Measurements from ENCODE around the gene ELMO1. TPM values are rescaled to one million over a fixed set of nuclear protein-coding genes. Genes with fewer than 3 reads are reported as not detected.

The ELMO1 gene
- total and polyA plus RNA-seq, 10 donors = 26.0 to 494 (median 201) TPM

DNA sequence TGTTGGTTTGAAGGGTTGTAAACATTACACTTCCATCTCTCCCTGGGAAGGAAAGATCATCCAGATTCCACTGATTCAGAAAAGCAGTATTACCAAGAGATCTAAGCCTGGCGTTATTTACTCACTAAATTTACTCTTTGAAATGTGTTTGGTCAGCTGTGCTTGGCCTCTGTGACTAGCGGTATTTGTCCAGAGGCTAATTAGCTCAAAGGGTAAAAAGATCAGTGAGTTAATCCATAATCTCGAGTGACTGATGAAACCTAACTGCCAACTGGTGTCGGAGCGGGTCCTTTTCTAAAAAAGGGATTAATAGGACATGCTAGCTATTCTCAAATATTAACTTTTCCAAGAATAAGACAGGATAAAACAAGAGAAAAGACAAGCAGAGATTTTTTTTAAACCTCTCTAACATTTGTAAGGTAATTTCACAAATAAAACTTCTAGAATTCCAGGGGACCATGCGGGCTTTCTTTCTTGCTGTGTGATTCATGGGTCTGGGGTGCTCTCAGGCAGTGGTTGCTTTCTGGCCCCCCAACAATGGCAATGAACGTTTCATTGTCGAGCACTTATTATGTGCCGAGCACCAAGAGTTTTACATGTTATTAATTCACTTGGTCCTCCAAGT is 477.0 kb downstream of the ELMO1 start:
- no peak for TF ChIP-seq POLR2AphosphoS5 (IDR thresholded peaks at IDR 0.05)
- TF ChIP-seq, protein P1, sequence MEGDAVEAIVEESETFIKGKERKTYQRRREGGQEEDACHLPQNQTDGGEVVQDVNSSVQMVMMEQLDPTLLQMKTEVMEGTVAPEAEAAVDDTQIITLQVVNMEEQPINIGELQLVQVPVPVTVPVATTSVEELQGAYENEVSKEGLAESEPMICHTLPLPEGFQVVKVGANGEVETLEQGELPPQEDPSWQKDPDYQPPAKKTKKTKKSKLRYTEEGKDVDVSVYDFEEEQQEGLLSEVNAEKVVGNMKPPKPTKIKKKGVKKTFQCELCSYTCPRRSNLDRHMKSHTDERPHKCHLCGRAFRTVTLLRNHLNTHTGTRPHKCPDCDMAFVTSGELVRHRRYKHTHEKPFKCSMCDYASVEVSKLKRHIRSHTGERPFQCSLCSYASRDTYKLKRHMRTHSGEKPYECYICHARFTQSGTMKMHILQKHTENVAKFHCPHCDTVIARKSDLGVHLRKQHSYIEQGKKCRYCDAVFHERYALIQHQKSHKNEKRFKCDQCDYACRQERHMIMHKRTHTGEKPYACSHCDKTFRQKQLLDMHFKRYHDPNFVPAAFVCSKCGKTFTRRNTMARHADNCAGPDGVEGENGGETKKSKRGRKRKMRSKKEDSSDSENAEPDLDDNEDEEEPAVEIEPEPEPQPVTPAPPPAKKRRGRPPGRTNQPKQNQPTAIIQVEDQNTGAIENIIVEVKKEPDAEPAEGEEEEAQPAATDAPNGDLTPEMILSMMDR (IDR thresholded peaks at IDR 0.05 in 8 of 11, conservative IDR thresholded peaks at IDR 0.05 in 3 of 11) = no peak
- TF ChIP-seq POLR2A (IDR thresholded peaks at IDR 0.05) = no peak
- Histone ChIP-seq H3K36me3 (peaks cover 0 to 28% (median 2%) of the 10 kb centered on the region in 6 donors), H3K9me3 (no peaks in the 10 kb centered on the region), H3K27me3 (replicated peaks in 1 of 7) (no peaks in the 10 kb centered on the region), H3K4me3 (peak overlapping the region in 1 of 8 donors; percentile 11), H3K4me1 (peaks cover 9 to 66% (median 42%) of the 10 kb centered on the region in 6 donors), H3K27ac (peak overlapping the region in 7 of 8 donors; percentile 12 to 84 (median 72))
- intact Hi-C loops (cut with DNase I; ENCODE audit: low total_unique reads) = no loop called here
- 77 to 87% (median 85%) methylated on average over 9 of the region's 9 CpGs for WGBS, 5 donors
- DNase-seq = no peak

DNA sequence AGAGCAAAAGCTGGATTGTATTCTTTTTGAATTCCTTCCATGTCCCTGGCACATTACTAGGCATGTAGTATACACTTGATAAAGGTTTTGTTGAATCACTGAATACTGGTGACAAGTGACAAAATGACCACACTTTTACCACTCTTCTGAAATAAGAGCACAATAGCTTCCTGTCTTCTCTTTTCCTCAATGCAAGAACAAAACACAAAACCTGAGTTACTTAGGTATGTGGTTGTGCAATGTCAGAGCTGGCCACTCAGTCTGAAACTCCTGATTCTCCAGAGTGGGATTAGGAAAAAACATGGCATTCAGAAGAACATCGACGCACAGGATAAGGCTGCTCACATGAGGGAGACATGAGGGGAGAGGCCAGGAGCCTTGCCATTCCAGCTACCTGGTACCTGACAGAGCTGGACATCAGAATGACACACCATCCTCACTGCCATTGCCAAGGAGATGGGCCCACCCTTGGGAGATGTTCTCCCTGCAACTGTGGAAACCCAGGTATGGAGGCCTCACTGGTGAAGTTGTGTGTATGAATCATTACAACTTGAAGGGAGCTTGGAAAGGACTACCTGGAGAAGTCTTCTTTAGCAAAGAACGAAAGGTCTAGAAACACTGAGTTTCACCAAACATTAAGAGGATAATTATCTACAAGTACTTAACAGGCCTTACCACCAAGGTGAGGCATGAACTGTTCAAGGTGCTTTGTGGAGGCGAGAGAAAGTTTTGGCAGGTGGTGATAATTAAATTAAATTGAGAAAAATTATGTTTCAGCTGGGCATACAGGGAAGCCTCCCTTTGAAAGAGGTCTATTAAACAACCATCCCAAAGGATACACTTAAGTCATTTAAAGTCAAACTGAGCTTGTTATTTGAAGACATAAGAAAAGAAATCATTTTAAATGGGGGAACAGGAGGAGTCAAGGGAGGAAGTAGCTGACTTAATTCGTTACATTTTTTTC is 477.8 kb downstream of the ELMO1 start:
- TF ChIP-seq POLR2AphosphoS5 (IDR thresholded peaks at IDR 0.05) = no peak
- WGBS, 5 donors = 78 to 84% (median 82%) methylated on average over 5 of the region's 5 CpGs
- peaks cover 0 to 27% (median 2%) of the 10 kb centered on the region in 6 donors for H3K36me3 ChIP-seq
- intact Hi-C loops (cut with DNase I; ENCODE audit: low total_unique reads) = no loop called here
- H3K27me3 ChIP-seq (replicated peaks in 1 of 7) = no peaks in the 10 kb centered on the region
- H3K4me1 ChIP-seq = peaks cover 9 to 72% (median 42%) of the 10 kb centered on the region in 6 donors
- peak overlapping the region in 7 of 8 donors; percentile 56 to 84 (median 72) for H3K27ac ChIP-seq
- H3K4me3 ChIP-seq = peak overlapping the region in 1 of 8 donors; percentile 44
- no peaks in the 10 kb centered on the region for H3K9me3 ChIP-seq
- DNase-seq = no peak

DNA sequence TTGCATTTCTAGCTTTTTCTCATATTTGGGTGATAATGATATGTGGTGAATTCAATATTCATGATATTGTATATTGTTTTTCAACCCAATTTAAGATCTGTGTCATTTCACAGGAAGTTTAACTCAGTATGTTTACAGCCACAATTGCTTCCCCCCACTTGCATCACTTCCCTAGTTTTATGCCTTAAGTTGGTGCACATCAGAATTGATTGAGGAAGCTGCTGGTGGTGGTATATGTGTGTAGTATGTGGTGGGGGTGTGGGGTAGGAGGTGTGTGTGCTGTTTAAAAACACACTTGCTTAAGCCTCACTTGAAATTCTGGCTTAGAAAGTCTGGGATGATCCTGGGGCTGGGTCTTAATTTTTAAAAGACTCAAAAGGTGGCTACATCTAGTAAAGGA is 479.3 kb downstream of the ELMO1 start:
- TF ChIP-seq, protein P1 (IDR thresholded peaks at IDR 0.05 in 8 of 11, conservative IDR thresholded peaks at IDR 0.05 in 3 of 11) = no peak
- TF ChIP-seq POLR2AphosphoS5 (IDR thresholded peaks at IDR 0.05) (peak in 1 of 3 donors; percentile 68), POLR2A (IDR thresholded peaks at IDR 0.05) (no peak)
- no peak for DNase-seq
- intact Hi-C loops (cut with DNase I; ENCODE audit: low total_unique reads) = loop anchor here (5.0 kb wide), 1 partner anchor 213 kb away; no protein-coding TSS in a partner anchor

DNA sequence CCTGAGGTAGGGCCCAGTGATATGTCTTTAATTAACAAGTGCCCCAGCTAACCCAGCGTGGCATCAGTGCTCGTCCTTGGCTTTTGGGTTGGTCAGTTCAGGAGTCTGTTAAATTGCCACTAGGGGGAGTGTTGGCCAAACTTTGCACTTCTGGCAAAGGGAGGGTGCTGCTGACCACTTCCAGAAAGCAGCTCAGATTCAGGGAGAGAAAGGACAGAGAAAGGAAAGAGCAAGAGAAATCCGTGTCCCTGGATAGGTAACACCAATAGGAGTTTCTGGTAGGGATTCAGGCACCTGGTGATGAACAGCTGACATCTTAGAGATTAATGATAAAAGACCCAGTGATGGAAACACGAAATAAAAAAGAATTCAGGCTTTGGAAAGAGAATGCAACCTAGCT is 481.3 kb downstream of the ELMO1 start:
- H3K4me3 ChIP-seq = no peak overlapping the region

More for the DNA sequence above, 479.3 kb downstream of the ELMO1 start:
- Histone ChIP-seq H3K9me3 (no peaks in the 10 kb centered on the region), H3K4me1 (peaks cover 9 to 74% (median 42%) of the 10 kb centered on the region in 6 donors), H3K27ac (peak overlapping the region in 6 of 8 donors; percentile 56 to 84 (median 72)), H3K4me3 (peak overlapping the region in 1 of 8 donors; percentile 44), H3K27me3 (replicated peaks in 1 of 7) (no peaks in the 10 kb centered on the region), H3K36me3 (peaks cover 0 to 13% (median under 1%) of the 10 kb centered on the region in 6 donors)

More for the DNA sequence above, 481.3 kb downstream of the ELMO1 start:
- intact Hi-C loops (cut with DNase I; ENCODE audit: low total_unique reads) = loop anchor here (5.0 kb wide), 1 partner anchor 215 kb away; no protein-coding TSS in a partner anchor
- whole genome bisulfite sequencing, 5 donors = 54 to 75% (median 67%) methylated on average over 4 of the region's 4 CpGs
- H3K36me3 ChIP-seq = peaks cover 0 to 4% (median 0%) of the 10 kb centered on the region in 6 donors
- no peaks in the 10 kb centered on the region for H3K9me3 ChIP-seq
- no peaks in the 10 kb centered on the region for H3K27me3 ChIP-seq (replicated peaks in 1 of 7)
- DNase-seq = no peak
- H3K4me1 ChIP-seq = peaks cover 5 to 65% (median 41%) of the 10 kb centered on the region in 6 donors
- TF ChIP-seq, protein P1 (IDR thresholded peaks at IDR 0.05 in 8 of 11, conservative IDR thresholded peaks at IDR 0.05 in 3 of 11) = peak; percentile 33 to 83 (median 65)
- no peak for TF ChIP-seq POLR2A (IDR thresholded peaks at IDR 0.05)
- TF ChIP-seq POLR2AphosphoS5 (IDR thresholded peaks at IDR 0.05) = peak in 1 of 3 donors; percentile 56
- H3K27ac ChIP-seq = peak overlapping the region in 2 of 8 donors; percentile 37 to 84

Data from spleen (tissue), 11 donors.